Measurements from ENCODE around the gene CROCC2. TPM values are rescaled to one million over a fixed set of nuclear protein-coding genes. Genes with fewer than 3 reads are reported as not detected.

The CROCC2 gene
- total and polyA plus RNA-seq, 2 of the 13 experiments (the other 11 are each of a cell fraction or from before 2014, with no cell fraction given): not detected

DNA sequence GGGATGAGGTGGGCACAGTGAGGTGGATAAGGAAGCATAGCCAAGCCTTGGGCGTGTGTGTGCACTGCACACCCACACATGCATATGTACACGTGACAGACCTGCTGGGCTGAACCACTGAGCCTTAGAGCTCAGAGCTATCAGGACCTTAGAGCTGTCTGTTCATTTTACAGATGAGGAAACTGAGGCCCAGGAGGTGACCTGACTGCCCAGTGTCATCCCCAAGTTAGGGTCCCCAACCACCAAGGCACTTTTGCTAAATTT is 84.1 kb downstream of the CROCC2 start:
- Histone ChIP-seq H2AFZ (ENCODE audit: low read length) (no peak overlapping the region), H3K79me2 (ENCODE audit: insufficient read depth, low read length) (no peaks in the 10 kb centered on the region), H3K27ac (ENCODE audit: extremely low read length, insufficient read depth, low read length) (no peak overlapping the region), H3K27me3 (ENCODE audit: control insufficient read depth in 1 of 2, insufficient read depth in 2 of 2, low read length in 2 of 2) (peaks cover 30 to 91% of the 10 kb centered on the region in 2 experiments), H3K9me3 (ENCODE audit: low read length) (no peaks in the 10 kb centered on the region), H3K9ac (ENCODE audit: insufficient read depth, low read depth, low read length) (no peak overlapping the region), H3K4me3 (replicated peaks in 1 of 3; ENCODE audit: insufficient read depth in 1 of 3, low read depth in 2 of 3, low read length in 3 of 3) (no peak overlapping the region), H3K4me2 (ENCODE audit: low read depth, low read length) (no peak overlapping the region), H4K20me1 (ENCODE audit: insufficient read depth, low read length) (no peaks in the 10 kb centered on the region; the same call in 1 of the 2 replicates), H3K4me1 (ENCODE audit: insufficient read depth, low read length) (peaks cover 51% of the 10 kb centered on the region), H3K36me3 (replicated peaks in 1 of 2; ENCODE audit: control insufficient read depth in 1 of 2, insufficient read depth in 2 of 2, low read length in 2 of 2) (no peaks in the 10 kb centered on the region)
- TF ChIP-seq, protein P1, sequence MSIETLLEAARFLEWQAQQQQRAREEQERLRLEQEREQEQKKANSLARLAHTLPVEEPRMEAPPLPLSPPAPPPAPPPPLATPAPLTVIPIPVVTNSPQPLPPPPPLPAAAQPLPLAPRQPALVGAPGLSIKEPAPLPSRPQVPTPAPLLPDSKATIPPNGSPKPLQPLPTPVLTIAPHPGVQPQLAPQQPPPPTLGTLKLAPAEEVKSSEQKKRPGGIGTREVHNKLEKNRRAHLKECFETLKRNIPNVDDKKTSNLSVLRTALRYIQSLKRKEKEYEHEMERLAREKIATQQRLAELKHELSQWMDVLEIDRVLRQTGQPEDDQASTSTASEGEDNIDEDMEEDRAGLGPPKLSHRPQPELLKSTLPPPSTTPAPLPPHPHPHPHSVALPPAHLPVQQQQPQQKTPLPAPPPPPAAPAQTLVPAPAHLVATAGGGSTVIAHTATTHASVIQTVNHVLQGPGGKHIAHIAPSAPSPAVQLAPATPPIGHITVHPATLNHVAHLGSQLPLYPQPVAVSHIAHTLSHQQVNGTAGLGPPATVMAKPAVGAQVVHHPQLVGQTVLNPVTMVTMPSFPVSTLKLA (IDR thresholded peaks at IDR 0.05): 0 out of 2 replicates have a peak, but pooled peaks have one; percentile 14
- no peak for TF ChIP-seq KLF9 (CRISPR knock-in tag; IDR thresholded peaks at IDR 0.05; ENCODE audit: low read depth)
- TF ChIP-seq PITX1 (CRISPR knock-in tag; IDR thresholded peaks at IDR 0.05): 0 out of 2 replicates have a peak, but pooled peaks have one; percentile 22
- no peak for TF ChIP-seq ZNF768 (CRISPR knock-in tag; IDR thresholded peaks at IDR 0.05)
- CTCF ChIA-PET (ENCODE audit: low intra/inter-chr PET ratio, low total read pairs): interaction anchor here (1.4 to 3.8 kb wide), 5 partner anchors 21 to 139 kb away, joined by 3 to 20 read pairs (median 11); no protein-coding TSS in a partner anchor
- in situ Hi-C loops (cut with HindIII; ENCODE audit: extremely low pct_ligation_motif_present, low pct_unique_long_range_greater_than_20kb): no loop called here
- intact Hi-C loops (cut with micrococcal nuclease; ENCODE audit: unreplicated experiment): loop anchor here (1.0 kb wide), 1 partner anchor 134 kb away; no protein-coding TSS in a partner anchor
- no peak for DNase-seq (ENCODE audit: low spot score)
- POLR2A ChIA-PET: no interaction called here
- no peak; the same call in 2 of the 3 replicates for ATAC-seq
- no peak for FAIRE-seq
- WGBS (ENCODE audit: low lambda C conversion rate): 6% methylated on average over 2 of the region's 2 CpGs
- BruUV-seq (replicated peaks): no TSS peak

DNA sequence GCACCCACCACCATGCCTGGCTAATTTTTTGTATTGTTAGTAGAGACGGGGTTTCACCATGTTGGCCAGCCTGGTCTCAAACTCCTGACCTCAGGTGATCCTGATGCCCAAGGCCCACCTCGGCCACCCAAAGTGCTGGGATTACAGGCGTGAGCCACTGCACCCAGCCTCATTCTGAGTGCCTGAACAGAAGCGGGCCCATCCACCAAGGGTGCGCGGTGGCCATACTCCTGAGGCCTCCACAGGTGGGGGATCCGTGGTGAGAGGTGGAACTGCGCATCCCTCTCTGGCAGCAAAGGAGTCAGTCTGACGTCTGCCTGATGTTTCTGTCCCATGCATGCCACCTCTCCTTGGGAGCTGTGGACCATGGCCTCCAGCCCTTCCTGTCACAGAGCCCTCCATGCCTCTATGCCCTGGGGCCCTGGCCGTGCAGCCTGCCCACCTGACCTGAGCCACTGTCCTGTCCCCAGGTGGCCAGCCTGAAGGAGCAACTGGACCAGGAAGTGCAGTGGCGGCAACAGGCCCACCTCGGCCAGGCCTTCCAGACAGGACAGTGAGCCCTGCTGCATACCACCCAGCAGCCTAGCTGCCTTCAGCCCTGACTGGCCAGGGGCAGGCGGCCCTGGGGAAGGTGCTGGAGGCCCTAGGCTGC is 84.7 kb downstream of the CROCC2 start:
- no peak overlapping the region for H2AFZ ChIP-seq (ENCODE audit: low read length)
- peaks cover 35 to 96% of the 10 kb centered on the region in 2 experiments for H3K27me3 ChIP-seq (ENCODE audit: control insufficient read depth in 1 of 2, insufficient read depth in 2 of 2, low read length in 2 of 2)
- H3K4me3 ChIP-seq (replicated peaks in 1 of 3; ENCODE audit: insufficient read depth in 1 of 3, low read depth in 2 of 3, low read length in 3 of 3): no peak overlapping the region
- in situ Hi-C loops (cut with HindIII; ENCODE audit: extremely low pct_ligation_motif_present, low pct_unique_long_range_greater_than_20kb): no loop called here
- ChIA-PET POLR2A (interaction anchor here (1.3 kb wide), 1 partner anchor 76 kb away, joined by 3 read pairs; no protein-coding TSS in a partner anchor), CTCF (ENCODE audit: low intra/inter-chr PET ratio, low total read pairs) (interaction anchor here (1.4 to 3.8 kb wide), 5 partner anchors 22 to 139 kb away, joined by 3 to 20 read pairs (median 11); no protein-coding TSS in a partner anchor)
- WGBS (ENCODE audit: low lambda C conversion rate): 62% methylated on average over 10 of the region's 13 CpGs
- ATAC-seq (peak; percentile 2; the same call in 1 of the 3 replicates), DNase-seq (ENCODE audit: low spot score) (no peak), FAIRE-seq (no peak)
- H3K36me3 ChIP-seq (replicated peaks in 1 of 2; ENCODE audit: control insufficient read depth in 1 of 2, insufficient read depth in 2 of 2, low read length in 2 of 2): no peaks in the 10 kb centered on the region
- H3K79me2 ChIP-seq (ENCODE audit: insufficient read depth, low read length): no peaks in the 10 kb centered on the region
- H4K20me1 ChIP-seq (ENCODE audit: insufficient read depth, low read length): no peaks in the 10 kb centered on the region; the same call in 1 of the 2 replicates
- no peak overlapping the region for H3K27ac ChIP-seq (ENCODE audit: extremely low read length, insufficient read depth, low read length)
- no TSS peak for BruUV-seq (replicated peaks)
- no peaks in the 10 kb centered on the region for H3K9me3 ChIP-seq (ENCODE audit: low read length)
- H3K4me1 ChIP-seq (ENCODE audit: insufficient read depth, low read length): peaks cover 48% of the 10 kb centered on the region
- no peak overlapping the region for H3K9ac ChIP-seq (ENCODE audit: insufficient read depth, low read depth, low read length)
- intact Hi-C loops (cut with micrococcal nuclease; ENCODE audit: unreplicated experiment): loop anchor here (1.0 kb wide), 1 partner anchor 135 kb away; no protein-coding TSS in a partner anchor
- TF ChIP-seq FOSL2 (CRISPR knock-in tag; IDR thresholded peaks at IDR 0.05) (no peak), MATR3 (CRISPR knock-in tag; IDR thresholded peaks at IDR 0.05) (no peak), EED (CRISPR knock-in tag; IDR thresholded peaks at IDR 0.05) (0 out of 2 replicates have a peak, but pooled peaks have one; percentile 33), ZFY (CRISPR knock-in tag; IDR thresholded peaks at IDR 0.05) (0 out of 2 replicates have a peak, but pooled peaks have one; percentile 6), ZNF652 (CRISPR knock-in tag; IDR thresholded peaks at IDR 0.05; ENCODE audit: borderline replicate concordance, low read depth) (no peak), GRHL1 (CRISPR knock-in tag; conservative IDR thresholded peaks at IDR 0.05) (no peak), ZXDC (CRISPR knock-in tag; IDR thresholded peaks at IDR 0.05) (no peak)
- no peak overlapping the region for H3K4me2 ChIP-seq (ENCODE audit: low read depth, low read length)

Measured in HepG2 (cell line).